HL-60 (cell line): ENCODE results near the gene MDC1.

Experiments used
- POLR2AphosphoS5 ChIP-seq: IDR thresholded peaks from 2 replicates; pipeline ENCODE4 v1.6.1; 2012; ENCODE audit warnings: low read depth
- SPI1 ChIP-seq: IDR thresholded peaks from 2 replicates; pipeline ENCODE4 v1.6.1; 2012; ENCODE audit warnings: low read depth, mild to moderate bottlenecking, borderline replicate concordance
- TF ChIP-seq, protein P1 (sequence below): IDR thresholded peaks from one replicate; pipeline ENCODE4 v1.5.1; 2011; ENCODE audit warnings: low read length, control low read depth, inconsistent platforms; ENCODE audit not compliant: insufficient read depth
- TF ChIP-seq, protein P2 (sequence below): IDR thresholded peaks from 2 replicates; pipeline ENCODE4 v1.6.1; 2012; ENCODE audit warnings: low read depth; ENCODE audit not compliant: insufficient replicate concordance

DNA sequence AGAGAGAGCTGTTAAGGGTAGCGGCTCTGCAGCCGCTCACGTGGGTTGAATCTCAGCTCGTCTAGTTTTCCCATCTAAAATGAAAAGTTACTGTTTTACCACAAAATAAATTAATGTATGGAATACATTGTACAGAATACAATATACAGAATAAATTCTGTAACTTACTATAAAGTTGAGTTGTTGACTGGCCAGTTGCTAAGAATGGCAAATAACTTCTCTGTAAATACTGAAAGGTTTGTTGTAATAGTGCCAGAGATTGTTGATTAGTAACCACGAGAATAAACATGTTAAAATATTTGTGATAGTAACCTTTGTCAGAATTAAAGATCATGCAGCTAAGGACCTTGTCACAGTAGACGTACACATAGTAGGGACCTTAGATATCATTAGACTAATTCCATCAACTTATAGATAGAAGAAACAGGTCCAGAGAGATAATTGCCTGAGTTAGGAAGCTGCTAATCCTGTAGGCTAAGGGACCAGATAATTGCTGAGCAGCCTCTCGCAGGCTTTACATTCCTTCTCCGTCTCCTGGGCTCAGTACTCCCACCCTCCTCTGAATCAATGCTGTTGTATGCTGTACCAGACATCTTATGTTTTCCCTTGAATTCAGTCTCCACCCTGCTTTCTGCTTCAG, 25.8 kb downstream of the MDC1 start:
- TF ChIP-seq, protein P1, sequence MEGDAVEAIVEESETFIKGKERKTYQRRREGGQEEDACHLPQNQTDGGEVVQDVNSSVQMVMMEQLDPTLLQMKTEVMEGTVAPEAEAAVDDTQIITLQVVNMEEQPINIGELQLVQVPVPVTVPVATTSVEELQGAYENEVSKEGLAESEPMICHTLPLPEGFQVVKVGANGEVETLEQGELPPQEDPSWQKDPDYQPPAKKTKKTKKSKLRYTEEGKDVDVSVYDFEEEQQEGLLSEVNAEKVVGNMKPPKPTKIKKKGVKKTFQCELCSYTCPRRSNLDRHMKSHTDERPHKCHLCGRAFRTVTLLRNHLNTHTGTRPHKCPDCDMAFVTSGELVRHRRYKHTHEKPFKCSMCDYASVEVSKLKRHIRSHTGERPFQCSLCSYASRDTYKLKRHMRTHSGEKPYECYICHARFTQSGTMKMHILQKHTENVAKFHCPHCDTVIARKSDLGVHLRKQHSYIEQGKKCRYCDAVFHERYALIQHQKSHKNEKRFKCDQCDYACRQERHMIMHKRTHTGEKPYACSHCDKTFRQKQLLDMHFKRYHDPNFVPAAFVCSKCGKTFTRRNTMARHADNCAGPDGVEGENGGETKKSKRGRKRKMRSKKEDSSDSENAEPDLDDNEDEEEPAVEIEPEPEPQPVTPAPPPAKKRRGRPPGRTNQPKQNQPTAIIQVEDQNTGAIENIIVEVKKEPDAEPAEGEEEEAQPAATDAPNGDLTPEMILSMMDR = no peak
- TF ChIP-seq, protein P2, sequence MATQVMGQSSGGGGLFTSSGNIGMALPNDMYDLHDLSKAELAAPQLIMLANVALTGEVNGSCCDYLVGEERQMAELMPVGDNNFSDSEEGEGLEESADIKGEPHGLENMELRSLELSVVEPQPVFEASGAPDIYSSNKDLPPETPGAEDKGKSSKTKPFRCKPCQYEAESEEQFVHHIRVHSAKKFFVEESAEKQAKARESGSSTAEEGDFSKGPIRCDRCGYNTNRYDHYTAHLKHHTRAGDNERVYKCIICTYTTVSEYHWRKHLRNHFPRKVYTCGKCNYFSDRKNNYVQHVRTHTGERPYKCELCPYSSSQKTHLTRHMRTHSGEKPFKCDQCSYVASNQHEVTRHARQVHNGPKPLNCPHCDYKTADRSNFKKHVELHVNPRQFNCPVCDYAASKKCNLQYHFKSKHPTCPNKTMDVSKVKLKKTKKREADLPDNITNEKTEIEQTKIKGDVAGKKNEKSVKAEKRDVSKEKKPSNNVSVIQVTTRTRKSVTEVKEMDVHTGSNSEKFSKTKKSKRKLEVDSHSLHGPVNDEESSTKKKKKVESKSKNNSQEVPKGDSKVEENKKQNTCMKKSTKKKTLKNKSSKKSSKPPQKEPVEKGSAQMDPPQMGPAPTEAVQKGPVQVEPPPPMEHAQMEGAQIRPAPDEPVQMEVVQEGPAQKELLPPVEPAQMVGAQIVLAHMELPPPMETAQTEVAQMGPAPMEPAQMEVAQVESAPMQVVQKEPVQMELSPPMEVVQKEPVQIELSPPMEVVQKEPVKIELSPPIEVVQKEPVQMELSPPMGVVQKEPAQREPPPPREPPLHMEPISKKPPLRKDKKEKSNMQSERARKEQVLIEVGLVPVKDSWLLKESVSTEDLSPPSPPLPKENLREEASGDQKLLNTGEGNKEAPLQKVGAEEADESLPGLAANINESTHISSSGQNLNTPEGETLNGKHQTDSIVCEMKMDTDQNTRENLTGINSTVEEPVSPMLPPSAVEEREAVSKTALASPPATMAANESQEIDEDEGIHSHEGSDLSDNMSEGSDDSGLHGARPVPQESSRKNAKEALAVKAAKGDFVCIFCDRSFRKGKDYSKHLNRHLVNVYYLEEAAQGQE = no peak
- TF ChIP-seq POLR2AphosphoS5 (no peak), SPI1 (no peak)
